ENCODE measurements around the gene OR2AT4.
"Not testable (repeated sequence)": the region's sequence is repeated elsewhere in the genome, so short reads cannot be mapped to it uniquely, and the experiment has no call there.

The OR2AT4 gene
- 0 to 0.13 (median 0.02) reads per million in 18 experiments for total RNA-seq

DNA sequence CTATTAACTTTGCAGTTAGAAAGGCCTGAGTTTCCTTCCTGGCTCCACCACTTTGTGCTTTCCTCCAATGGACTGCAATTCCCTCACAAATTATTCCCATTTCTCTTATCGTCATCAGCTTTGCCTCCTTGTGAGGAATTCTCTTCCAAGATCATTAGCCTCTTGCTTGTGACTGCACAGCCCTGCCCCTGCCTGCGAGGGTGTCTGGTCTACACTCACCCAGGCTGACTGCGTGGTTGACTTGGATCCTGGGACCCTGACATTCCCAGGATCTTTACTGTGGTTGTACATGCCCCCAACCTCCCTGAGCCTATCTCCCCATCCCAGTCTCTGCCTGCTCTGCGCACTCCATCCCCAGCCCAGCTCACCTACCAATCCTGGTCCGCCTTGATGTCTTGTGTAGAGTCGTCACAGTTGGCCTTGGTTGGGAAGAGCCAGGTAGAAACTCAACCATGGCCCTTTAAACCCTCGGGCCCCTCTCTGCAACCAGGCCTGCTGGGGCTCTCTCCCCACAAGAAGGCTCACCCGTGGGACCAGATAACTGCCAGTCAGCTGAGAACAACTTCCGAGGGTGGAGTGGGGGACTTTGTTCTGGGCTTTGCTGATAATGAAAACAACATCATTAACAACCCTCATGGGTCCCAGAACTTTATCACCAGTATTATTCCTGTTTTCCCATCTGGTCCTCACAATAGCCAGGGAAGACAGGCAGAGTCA is at the start of gene OR2AT4:
OR2AT4 (minus strand) TSS at position 421 of the 717 bp plus-strand sequence.
- no peak for DNase-seq

- DNase-seq: no peak
These were observed 49.4 kb upstream of the OR2AT4 start for GRCh38 chr11:75145972-75146519.

DNA sequence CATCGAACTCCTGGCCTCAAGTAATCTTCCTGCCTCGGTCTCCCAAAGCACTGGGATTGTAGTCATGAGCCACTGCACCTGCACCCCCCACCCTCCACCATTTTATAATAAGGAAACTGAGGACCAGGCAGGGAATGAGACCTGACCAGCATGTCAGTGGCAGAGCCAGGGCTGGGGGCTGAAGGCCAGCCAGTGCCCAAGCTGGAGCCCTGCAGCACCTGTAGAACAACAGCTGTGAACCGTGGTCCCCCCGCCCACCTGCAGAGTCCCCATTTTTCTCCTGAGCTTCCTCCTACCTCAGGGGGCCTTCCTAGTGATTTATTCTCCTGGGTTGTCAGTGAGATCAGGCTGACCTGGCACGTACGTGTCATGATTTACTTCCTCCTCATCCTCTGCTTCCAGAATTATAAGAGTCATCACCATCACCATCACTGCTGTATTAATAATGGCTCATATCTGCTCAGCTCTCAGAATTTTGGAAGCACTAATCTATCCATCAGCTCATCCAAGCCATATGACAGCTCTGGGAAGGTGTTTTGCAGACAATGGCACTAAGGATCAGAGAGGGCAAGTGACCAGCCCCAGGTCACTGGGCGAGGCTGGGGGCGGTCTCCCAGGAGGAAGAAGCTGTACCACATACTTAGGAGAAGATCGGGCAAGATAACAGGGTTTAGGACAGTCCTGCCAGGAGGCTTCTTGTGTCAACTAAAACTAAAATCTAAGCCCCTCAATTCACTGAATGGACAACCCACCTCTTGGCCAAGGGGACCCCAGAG is 48.7 kb upstream of the OR2AT4 start:
- no peak for DNase-seq

- no peak for DNase-seq
These were observed 48.0 kb upstream of the OR2AT4 start for GRCh38 chr11:75144716-75145014.

DNA sequence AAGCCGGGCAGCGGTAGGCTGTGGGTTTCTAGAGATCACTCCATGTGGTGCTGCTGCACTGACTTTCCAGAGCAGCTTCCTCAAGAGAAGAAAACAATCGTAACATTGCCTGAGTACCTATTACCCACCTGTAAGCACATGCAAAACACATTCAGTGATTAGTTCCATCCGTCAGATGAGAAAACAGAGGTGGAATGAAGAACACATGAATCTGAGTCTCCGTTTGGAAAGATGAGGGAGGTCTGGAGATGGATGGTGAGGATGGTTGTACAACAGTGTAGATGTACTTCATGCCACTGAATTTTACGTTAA is 46.7 kb upstream of the OR2AT4 start:
- no peak for DNase-seq

DNA sequence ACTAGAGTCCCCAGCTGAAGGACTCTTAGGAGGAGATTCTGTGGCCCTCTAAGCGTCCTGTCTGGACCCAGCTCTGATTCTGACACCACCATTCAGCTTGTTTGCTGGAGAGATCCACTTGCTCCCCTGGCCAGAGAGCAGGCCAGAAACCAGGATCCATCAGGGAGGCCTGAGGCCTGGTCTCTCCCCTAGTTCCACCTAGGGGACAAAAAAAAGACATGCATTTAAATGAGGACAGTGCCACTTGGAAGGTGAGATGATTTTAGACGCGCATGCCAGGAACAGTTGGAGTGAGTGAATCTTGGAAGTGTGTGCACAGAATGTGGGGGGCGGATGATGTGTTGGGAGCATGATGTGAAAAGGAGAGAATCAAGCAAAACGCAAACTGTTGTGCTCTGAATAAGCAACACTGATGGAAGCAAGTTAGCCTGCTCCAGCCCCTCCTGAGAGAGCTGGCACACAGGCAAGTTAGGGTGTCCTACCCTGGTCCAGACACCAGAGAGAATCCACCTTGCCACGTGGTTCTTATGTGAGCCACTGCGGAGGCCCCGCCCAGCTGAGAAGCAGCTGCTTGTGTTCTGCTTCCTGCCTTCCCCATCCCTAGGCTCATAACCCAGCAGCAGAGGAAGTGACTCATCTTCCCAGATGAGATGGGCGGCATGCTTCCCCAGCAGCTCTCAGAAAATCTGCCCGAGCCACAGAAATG is 46.2 kb upstream of the OR2AT4 start:
- DNase-seq: peak; percentile 93 to 95

DNA sequence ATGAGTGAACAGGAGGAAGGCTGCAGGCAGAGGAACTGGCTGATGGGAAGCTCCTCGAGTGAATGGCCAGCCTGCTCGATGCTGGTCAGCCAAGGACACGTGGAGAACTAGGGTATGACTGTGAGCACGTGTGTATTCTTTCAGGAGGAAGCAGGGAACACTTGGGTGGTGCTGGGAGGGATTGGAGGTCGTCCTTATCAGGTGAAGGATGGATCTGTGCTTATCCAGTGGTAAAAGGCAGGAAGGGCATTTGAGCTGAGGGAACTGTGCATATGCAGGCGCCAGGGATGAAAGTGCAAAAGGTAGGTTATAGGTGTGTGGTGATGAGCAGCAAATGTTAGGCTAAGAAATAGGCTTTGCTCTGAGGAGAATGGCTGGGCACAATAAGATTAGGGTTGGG is 44.5 kb upstream of the OR2AT4 start:
- peak in 1 of 2 donors; percentile 27 for DNase-seq

GRCh38 chr11:75140269-75141138 is 43.8 kb upstream of the OR2AT4 start:
- DNase-seq: peak; percentile 61 to 64

- DNase-seq: peak; percentile 56 to 62
These were observed 39.0 kb upstream of the OR2AT4 start for GRCh38 chr11:75135651-75136050.

GRCh38 chr11:75135021-75135650 is 38.5 kb upstream of the OR2AT4 start:
- DNase-seq: no peak

DNA sequence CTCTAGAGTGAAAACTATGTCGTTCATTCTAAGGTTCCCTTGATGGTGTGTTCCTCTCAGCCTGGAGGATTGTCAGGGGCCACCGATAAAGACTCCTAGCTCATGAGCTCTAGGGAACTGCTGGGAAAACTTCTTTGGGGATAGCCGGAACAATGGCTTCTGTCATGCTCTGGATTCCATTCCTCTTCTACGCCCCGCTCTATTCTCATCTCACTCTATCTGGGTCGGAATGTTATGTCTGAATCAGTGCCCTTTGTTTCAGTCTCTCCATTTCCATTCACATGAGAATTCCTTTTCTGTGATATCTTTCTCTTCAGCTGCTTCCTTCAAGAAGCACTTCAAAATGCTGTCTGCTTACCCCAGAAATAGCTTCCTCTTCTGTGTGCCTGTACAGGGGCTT is 37.3 kb upstream of the OR2AT4 start:
- DNase-seq: no peak

DNA sequence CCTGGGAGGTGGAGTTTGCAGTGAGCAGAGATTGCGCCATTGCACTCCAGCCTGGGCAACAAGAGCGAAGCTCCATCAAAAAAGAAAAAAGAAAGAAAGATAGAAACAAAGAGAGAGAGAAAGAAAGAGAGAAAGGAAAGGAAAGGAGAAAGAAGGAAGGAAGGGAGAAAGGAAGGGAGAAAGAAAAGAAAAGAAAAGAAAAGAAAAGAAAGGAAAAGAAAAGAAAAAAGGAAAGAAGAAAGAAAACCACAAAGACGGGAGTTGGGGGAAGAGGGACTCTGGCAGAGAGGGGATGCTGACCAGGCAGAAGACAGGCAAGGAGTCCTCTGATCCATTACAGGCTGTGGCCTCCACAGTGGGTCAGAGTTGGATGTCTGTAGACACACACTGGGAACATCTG is 35.4 kb upstream of the OR2AT4 start:
- DNase-seq: no peak

DNA sequence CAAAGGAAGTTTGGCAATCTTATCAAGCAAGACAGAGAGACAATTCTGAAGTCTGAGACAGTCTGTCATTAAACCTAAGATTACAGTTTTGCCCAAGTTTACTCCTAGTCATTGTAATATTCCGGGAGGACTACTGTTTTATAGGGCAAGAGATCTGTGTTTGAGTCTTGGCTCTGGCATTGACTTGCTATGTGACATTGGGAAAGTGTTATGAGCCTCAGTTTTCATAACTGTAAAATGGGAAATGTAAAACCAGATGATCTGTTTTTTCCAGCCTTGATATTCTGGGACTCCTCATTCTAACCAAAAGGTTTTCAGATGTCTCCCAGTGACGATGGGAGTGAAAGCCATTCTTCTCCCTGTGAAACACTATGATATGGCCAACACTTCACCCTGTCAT is 29.9 kb upstream of the OR2AT4 start:
- no peak for DNase-seq

DNA sequence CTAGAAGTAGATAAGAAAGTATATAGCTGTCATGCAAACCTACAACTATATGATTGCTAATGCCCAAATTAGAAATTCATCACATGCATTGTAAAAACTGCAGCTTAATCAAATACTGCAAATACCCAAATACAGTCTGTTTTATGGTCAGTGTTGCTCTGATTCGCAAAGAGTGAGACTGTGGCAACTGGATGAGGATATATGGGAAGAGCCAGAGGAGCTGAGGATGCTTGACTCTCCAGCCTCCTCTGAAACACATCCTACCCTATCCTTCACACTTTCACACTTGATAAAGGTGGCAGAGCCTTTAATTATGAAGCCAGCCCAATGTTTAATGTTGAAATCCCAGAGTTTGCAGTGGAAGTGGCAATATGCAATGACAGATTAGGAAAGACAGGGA is 21.9 kb upstream of the OR2AT4 start:
- no peak for DNase-seq

GRCh38 chr11:75114465-75114864 is 17.8 kb upstream of the OR2AT4 start:
- DNase-seq: no peak

GRCh38 chr11:75113030-75113429 is 16.4 kb upstream of the OR2AT4 start:
- no peak for DNase-seq

GRCh38 chr11:75112200-75112599 is 15.5 kb upstream of the OR2AT4 start:
- no peak for DNase-seq

GRCh38 chr11:75107187-75107586 is 10.5 kb upstream of the OR2AT4 start:
- no peak for DNase-seq

- not testable (repeated sequence) for DNase-seq
These were observed 9.4 kb upstream of the OR2AT4 start for GRCh38 chr11:75105967-75106681.

DNA sequence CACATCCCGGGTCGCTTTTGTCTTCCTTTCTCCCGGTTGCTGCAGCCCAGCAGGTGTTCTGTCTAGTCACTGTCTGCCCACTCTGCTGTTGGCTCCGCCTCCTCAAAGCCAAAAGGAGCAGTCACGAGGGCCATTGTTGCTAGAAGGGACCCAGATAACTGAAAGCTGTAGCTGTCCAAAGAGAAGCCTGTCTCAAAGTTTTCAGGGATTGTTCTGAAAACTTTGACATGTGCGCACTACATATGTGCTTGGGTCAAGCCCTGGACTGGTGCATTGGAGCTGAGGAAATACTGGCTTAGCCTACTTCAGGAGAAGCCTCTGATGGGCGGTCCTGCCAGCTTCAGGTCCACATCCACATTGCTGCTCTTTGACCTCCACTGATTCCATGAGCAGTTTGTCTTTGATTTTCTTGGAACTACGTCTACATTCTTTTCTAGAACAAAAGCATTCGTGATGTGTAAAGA is 8.8 kb upstream of the OR2AT4 start:
- DNase-seq: no peak

DNA sequence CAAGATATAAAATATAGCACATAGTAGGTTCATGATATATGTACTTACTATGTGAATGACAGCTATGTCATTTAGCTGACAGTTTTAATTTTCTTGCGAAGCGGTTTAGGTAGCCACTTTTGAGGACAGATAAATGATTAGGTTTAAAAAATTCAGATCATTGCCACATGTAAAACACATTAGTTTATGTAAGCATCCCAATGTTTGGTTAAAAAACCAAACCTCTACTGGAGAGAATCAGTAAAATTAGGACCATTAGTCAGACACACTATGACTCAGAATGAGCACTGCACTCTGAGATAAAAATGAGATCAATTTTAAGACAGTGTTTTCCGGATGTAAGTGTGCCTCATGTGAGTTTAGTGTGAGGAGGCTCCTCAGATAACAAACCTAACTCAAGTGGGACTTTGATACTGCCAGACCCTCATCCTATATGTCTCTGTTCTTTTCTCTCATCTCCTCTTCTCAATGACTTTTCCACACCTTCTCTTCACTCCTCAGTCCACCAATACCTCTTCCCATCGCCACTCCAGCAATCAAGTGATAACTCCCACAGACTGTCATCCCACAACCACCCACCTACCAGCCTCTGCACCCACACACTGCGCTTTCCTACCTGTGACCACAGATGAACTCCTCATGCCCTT is 6.8 kb upstream of the OR2AT4 start:
- DNase-seq: peak in 1 of 2 donors; percentile 29
